Activated CD8-positive, alpha-beta T cell treated with anti-CD3 and anti-CD28 coated beads for 36 hours (primary cell): Measurements from ENCODE around the gene C8G. TPM values are rescaled to one million over a fixed set of nuclear protein-coding genes. Genes with fewer than 3 reads are reported as not detected.

ENCODE experiments used
- ATAC-seq: fragments of 200-7000 bp; cut with Tn5 transposase; one replicate; pipeline ENCODE4 v1.10.0; 2021; ENCODE audit warnings: mild to moderate bottlenecking, moderate library complexity
- CTCF ChIA-PET: fragments of 350-600 bp; sonication (Branson Sonifier 250); formaldehyde crosslinking; loops from one replicate; lab custom pipeline; 2021; ENCODE audit warnings: antibody characterized with exemption; lab: Charles Lee
- POLR2A ChIA-PET: fragments of 350-600 bp; sonication (Branson Sonifier 250); formaldehyde crosslinking; loops from one replicate; lab custom pipeline; 2021; ENCODE audit warnings: antibody characterized with exemption; lab: Charles Lee
- DNase-seq: peaks from one replicate; pipeline ENCODE4 v3.0.0-alpha.2; 2020
- H3K27ac Mint-ChIP-seq: one replicate; pipeline ENCODE4 v1.8.0; 2021; ENCODE audit warnings: mild to moderate bottlenecking, mixed read lengths
- H3K27me3 Mint-ChIP-seq: one replicate; pipeline ENCODE4 v1.8.0; 2021; ENCODE audit warnings: mixed read lengths
- H3K36me3 Mint-ChIP-seq: one replicate; pipeline ENCODE4 v1.8.0; 2021; ENCODE audit warnings: low read depth, mixed read lengths
- H3K4me1 Mint-ChIP-seq: one replicate; pipeline ENCODE4 v1.8.0; 2021; ENCODE audit warnings: low read depth, mixed read lengths
- H3K4me3 Mint-ChIP-seq: one replicate; pipeline ENCODE4 v1.8.0; 2021; ENCODE audit warnings: mild to moderate bottlenecking, moderate library complexity, mixed read lengths
- H3K9me3 Mint-ChIP-seq: one replicate; pipeline ENCODE4 v1.8.0; 2021; ENCODE audit warnings: mixed read lengths
- CTCF ChIP-seq: fragments of 200-600 bp; IDR thresholded peaks from one replicate; pipeline ENCODE4 v1.8.0; 2022; ENCODE audit warnings: antibody characterized with exemption, mild to moderate bottlenecking
- intact Hi-C: fragments of 100-400 bp; cut with micrococcal nuclease; formaldehyde crosslinking; loops from one replicate; pipeline ENCODE4 v1.10.0; 2022
- total RNA-seq, 2 experiments: library from RNA; stranded (reverse); gene quantifications; one replicate each; pipeline ENCODE4 v1.2.3, GENCODE V29; 2021

Gene C8G
- total RNA-seq, 2 experiments from 2014 or later, result 0.83 TPM; not detected in 1

GRCh38 chr9:136980669-136981478 lies 35.8 kb downstream of the C8G start:
- ATAC-seq, result no peak
- Mint-ChIP-seq H3K27ac (no peak overlapping the region), H3K4me3 (no peak overlapping the region), H3K36me3 (no peaks in the 10 kb centered on the region), H3K27me3 (peaks cover 7% of the 10 kb centered on the region), H3K9me3 (no peaks in the 10 kb centered on the region), H3K4me1 (peaks cover 8% of the 10 kb centered on the region)
- no peak for DNase-seq
- POLR2A ChIA-PET, result interaction anchor here (1.2 kb wide), 1 partner anchor 10 kb away, joined by 3 read pairs; no protein-coding TSS in a partner anchor
- CTCF ChIA-PET, result no interaction called here
- TF ChIP-seq CTCF, result no peak
- intact Hi-C loops, result no loop called here

GRCh38 chr9:136981588-136982231 lies 36.7 kb downstream of the C8G start:
- ChIA-PET CTCF (interaction anchor here (1.4 kb wide), 1 partner anchor 9 kb away, joined by 3 read pairs; no protein-coding TSS in a partner anchor), POLR2A (interaction anchor here (1.2 kb wide), 1 partner anchor 9 kb away, joined by 3 read pairs; no protein-coding TSS in a partner anchor)
- peaks cover 11% of the 10 kb centered on the region for H3K27me3 Mint-ChIP-seq
- no peak overlapping the region for H3K27ac Mint-ChIP-seq
- H3K9me3 Mint-ChIP-seq, result no peaks in the 10 kb centered on the region
- TF ChIP-seq CTCF, result no peak
- peaks cover 2% of the 10 kb centered on the region for H3K4me1 Mint-ChIP-seq
- DNase-seq, result no peak
- intact Hi-C loops, result no loop called here
- ATAC-seq, result no peak
- H3K4me3 Mint-ChIP-seq, result no peak overlapping the region
- H3K36me3 Mint-ChIP-seq, result no peaks in the 10 kb centered on the region

- no peak for TF ChIP-seq CTCF
- Mint-ChIP-seq H3K27me3 (peaks cover 11% of the 10 kb centered on the region), H3K4me3 (no peak within 1 kb of the TSS), H3K36me3 (no peaks in the 10 kb centered on the region), H3K4me1 (no peaks in the 10 kb centered on the region), H3K9me3 (no peaks in the 10 kb centered on the region), H3K27ac (no peak within 1 kb of the TSS)
- ChIA-PET POLR2A (interaction anchor here (1.2 kb wide), 1 partner anchor 9 kb away, joined by 3 read pairs; no protein-coding TSS in a partner anchor), CTCF (interaction anchor here (1.4 kb wide), 1 partner anchor 8 kb away, joined by 3 read pairs; no protein-coding TSS in a partner anchor)
- intact Hi-C loops, result no loop called here
- DNase-seq (no peak), ATAC-seq (no peak)
These were observed 37.4 kb downstream of the C8G start, which contains the start of gene LCNL1 for GRCh38 chr9:136982232-136983051. LCNL1 (plus strand) TSS chr9:136982993; CDS start chr9:136983587, 594 bp downstream.

- no peaks in the 10 kb centered on the region for H3K4me1 Mint-ChIP-seq
These were observed 38.1 kb downstream of the C8G start for GRCh38 chr9:136983167-136983566.

More at GRCh38 chr9:136983167-136983566, 38.1 kb downstream of the C8G start:
- TF ChIP-seq CTCF, result no peak
- no peaks in the 10 kb centered on the region for H3K36me3 Mint-ChIP-seq
- no peak for DNase-seq
- ChIA-PET POLR2A (no interaction called here), CTCF (no interaction called here)
- H3K27ac Mint-ChIP-seq, result no peak overlapping the region
- H3K4me3 Mint-ChIP-seq, result no peak overlapping the region
- intact Hi-C loops, result no loop called here
- H3K9me3 Mint-ChIP-seq, result no peaks in the 10 kb centered on the region
- peaks cover 11% of the 10 kb centered on the region for H3K27me3 Mint-ChIP-seq
- no peak for ATAC-seq
